Gastroesophageal sphincter (tissue), 4 donors: ENCODE data around the gene PDE6A. TPM values are rescaled to one million over a fixed set of nuclear protein-coding genes. Genes with fewer than 3 reads are reported as not detected.

Source experiments
- ATAC-seq: fragments of 150-250 bp; one replicate; pipeline ENCODE4 v1.9.1; 2016; ENCODE audit warnings: mild to moderate bottlenecking, moderate library complexity
- H3K27ac ChIP-seq, 4 donors: fragments of 200-600 bp; sonication (generic) in 3 of 4; 1 replicate in 3 of 4; 2 replicates in 1 of 4; pipeline ENCODE4 v1.5.1; 2016 to 2019
- H3K27me3 ChIP-seq: fragments of 200-600 bp; sonication (generic); one replicate; pipeline ENCODE4 v1.5.1; 2019
- H3K36me3 ChIP-seq, 2 donors: fragments of 200-600 bp; sonication (generic); one replicate each; pipeline ENCODE4 v1.5.1; 2019; ENCODE audit warnings: control low read depth in 1 of 2
- H3K4me1 ChIP-seq, 3 donors: fragments of 200-600 bp; sonication (generic); 1 replicate in 2 of 3; 2 replicates in 1 of 3; pipeline ENCODE4 v1.5.1; 2016 to 2019; ENCODE audit warnings: control low read depth in 2 of 3
- H3K4me3 ChIP-seq, 2 donors: fragments of 200-600 bp; sonication (generic); one replicate each; pipeline ENCODE4 v1.5.1; 2019; ENCODE audit warnings: mild to moderate bottlenecking in 1 of 2, moderate library complexity in 1 of 2
- H3K9me3 ChIP-seq, 3 donors: fragments of 200-600 bp; sonication (generic); one replicate each; pipeline ENCODE4 v1.5.1; 2017 to 2019; ENCODE audit warnings: control low read depth in 2 of 3
- CTCF ChIP-seq, 4 experiments: fragments of 200-600 bp in 2 of 4; fragments of 450-650 bp in 2 of 4; sonication (generic) in 1 of 4; IDR thresholded peaks; one replicate each; pipeline ENCODE4 v1.5.1; 2017 to 2019; ENCODE audit warnings: antibody characterized with exemption in 4 of 4, mild to moderate bottlenecking in 2 of 4, moderate library complexity in 2 of 4
- EP300 ChIP-seq: sonication (generic); formaldehyde crosslinking; IDR thresholded peaks from one replicate; pipeline ENCODE4 v1.6.1; 2017; ENCODE audit warnings: antibody characterized with exemption, mild to moderate bottlenecking
- POLR2A ChIP-seq, 2 donors: fragments of 450-650 bp; IDR thresholded peaks; one replicate each; pipeline ENCODE4 v1.6.1; 2017; ENCODE audit warnings: antibody characterized with exemption in 2 of 2, mild to moderate bottlenecking in 2 of 2, moderate library complexity in 1 of 2
- POLR2AphosphoS5 ChIP-seq: sonication (generic); formaldehyde crosslinking; IDR thresholded peaks from one replicate; pipeline ENCODE4 v1.6.1; 2017; ENCODE audit warnings: antibody characterized with exemption
- WGBS, 2 donors: methylation state at CpG; one replicate each; pipeline ENCODE4 v1.1.5; 2018; ENCODE audit warnings: low coverage in 1 of 2; 5-methylcytosine and 5-hydroxymethylcytosine counted together
- total RNA-seq, 4 donors: library from RNA; depleted of rRNA; stranded (reverse); fragments of >200 nt; gene quantifications; one replicate each; pipeline ENCODE4 v1.1.0, GENCODE V29; 2016

PDE6A gene
- total RNA-seq, 4 donors from 2014 or later: 0.05 TPM; not detected in 3

DNA sequence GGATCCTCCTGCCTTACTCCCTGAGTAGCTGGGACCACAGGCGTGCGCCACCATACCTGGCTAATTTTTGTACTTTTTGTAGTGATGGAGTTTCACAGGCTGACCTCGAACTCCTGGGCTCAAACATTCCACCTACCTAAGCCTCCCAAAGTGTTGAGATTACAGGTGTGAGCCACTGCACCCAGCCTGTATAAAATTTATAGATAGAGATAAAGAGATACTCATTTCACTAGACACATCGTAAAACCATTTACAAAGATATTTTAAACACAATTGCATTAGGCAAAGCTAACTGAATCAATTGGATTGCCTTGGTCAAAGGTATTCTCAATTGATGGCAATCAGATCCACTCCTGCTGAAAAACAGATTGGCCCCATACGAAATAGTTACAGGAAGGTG, 52.0 kb downstream of the PDE6A start:
- 86 to 96% methylated on average over 4 to 5 of the region's 5 CpGs for WGBS, 2 donors
- Histone ChIP-seq H3K36me3 (no peaks in the 10 kb centered on the region), H3K4me3 (no peak overlapping the region), H3K4me1 (no peaks in the 10 kb centered on the region), H3K27ac (no peak overlapping the region), H3K9me3 (no peaks in the 10 kb centered on the region), H3K27me3 (no peaks in the 10 kb centered on the region)
- ATAC-seq: no peak
- TF ChIP-seq POLR2AphosphoS5 (no peak), POLR2A (IDR thresholded peaks at IDR 0.05) (no peak), EP300 (no peak), CTCF (IDR thresholded peaks at IDR 0.05) (no peak)

DNA sequence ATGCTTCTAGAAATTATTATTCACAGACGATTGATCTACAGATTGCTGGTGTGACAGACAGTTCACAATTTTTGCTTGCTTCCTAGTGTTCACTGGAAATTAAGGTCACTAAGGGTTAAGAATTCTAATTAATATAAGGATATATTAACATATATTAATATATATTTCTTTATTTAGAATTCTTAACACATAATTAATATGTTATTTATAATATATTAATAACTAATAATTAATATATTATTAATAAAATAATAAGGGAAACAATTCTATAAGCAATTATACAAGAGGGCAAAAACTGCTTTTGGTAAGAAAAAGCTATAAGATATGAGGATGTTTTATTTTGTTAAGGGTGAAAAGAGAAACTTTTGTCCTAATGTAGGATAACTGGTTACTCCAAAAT, 56.3 kb downstream of the PDE6A start:
- TF ChIP-seq POLR2A (IDR thresholded peaks at IDR 0.05) (no peak), POLR2AphosphoS5 (no peak), EP300 (no peak), CTCF (IDR thresholded peaks at IDR 0.05) (no peak)
- Histone ChIP-seq H3K36me3 (no peaks in the 10 kb centered on the region), H3K4me3 (no peak overlapping the region), H3K27ac (no peak overlapping the region), H3K9me3 (no peaks in the 10 kb centered on the region), H3K4me1 (no peaks in the 10 kb centered on the region), H3K27me3 (no peaks in the 10 kb centered on the region)
- ATAC-seq: no peak
- WGBS, 2 donors: 74 to 92% methylated on average over 1 of the region's 1 CpG

DNA sequence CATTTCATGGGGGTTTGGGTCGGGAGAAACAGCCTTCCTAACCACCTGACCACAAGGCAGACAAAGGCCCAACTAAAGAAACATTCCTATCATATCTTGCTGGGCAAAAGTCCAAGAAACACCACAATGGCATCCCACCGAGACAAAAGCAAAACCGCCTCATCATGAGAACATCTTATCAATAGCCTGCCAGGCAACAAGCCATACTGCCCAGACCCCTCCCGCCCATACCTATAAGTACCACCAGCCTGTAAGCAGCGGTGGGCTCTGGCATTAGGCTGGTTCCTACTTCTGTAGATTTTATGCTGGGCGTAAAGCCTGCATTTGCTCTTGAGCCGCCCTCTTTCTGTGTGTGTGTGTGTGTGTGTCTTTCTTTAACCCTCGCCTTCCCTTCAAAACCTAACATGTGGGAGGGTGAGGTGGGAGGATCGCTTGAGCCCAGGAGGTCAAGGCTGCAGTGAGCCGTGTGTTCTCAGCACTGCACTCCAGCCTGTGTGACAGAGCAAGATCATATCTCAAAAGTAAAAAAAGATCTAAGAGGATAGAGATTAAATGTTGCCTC, 56.9 kb downstream of the PDE6A start:
- 15 to 52% methylated on average over 5 to 7 of the region's 10 CpGs for WGBS, 2 donors
- TF ChIP-seq POLR2A (IDR thresholded peaks at IDR 0.05) (no peak), POLR2AphosphoS5 (no peak), EP300 (no peak), CTCF (IDR thresholded peaks at IDR 0.05) (no peak)
- H3K9me3 ChIP-seq: no peaks in the 10 kb centered on the region

DNA sequence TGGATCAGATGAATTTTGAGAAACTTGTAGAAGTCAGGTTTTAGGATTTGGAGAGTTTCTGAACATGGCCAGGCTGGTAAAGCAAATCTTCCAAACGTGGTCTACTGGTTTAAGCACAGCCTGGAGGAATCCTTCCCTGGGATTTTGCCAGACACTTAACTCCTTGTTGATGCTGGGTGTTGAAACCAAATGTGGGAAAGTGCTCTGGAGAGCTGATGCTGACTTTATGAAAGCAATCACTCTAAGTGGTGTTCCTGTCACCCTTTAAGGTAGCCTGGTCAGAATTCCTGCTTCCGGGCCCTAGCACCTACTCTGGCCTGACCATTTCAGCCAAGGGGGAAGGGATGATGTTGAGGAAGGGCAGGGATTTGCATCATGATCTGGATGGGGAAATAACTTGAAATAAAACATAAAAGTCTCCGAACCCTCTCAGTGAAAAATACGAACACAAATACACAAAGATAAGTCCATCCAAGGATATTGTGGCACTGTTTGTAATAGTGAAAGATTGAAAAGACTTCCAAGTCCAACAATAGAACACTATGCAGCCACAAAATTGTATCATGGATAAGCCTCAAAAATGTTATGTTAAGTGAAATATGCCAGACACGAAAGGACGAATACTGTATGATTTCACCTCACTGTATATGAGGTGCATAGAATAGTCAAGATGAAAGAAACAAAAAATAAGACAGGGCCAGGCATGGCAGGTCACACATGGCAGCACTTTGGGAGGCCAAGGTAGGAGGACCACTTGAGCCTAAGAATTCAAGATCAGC, 57.7 kb downstream of the PDE6A start:
- no peak for ATAC-seq
- WGBS, 2 donors: 82% methylated on average over 6 of the region's 6 CpGs; no CpG with 5 or more reads in 1 of the 2 donors
- no peaks in the 10 kb centered on the region for H3K9me3 ChIP-seq

More for the DNA sequence above, 56.9 kb downstream of the PDE6A start:
- Histone ChIP-seq H3K4me1 (no peaks in the 10 kb centered on the region), H3K27me3 (no peaks in the 10 kb centered on the region), H3K4me3 (no peak overlapping the region), H3K27ac (no peak overlapping the region), H3K36me3 (no peaks in the 10 kb centered on the region)
- no peak for ATAC-seq

GRCh38 chr5:149886060-149886459, 58.5 kb downstream of the PDE6A start:
- no peaks in the 10 kb centered on the region for H3K36me3 ChIP-seq
- H3K27me3 ChIP-seq: no peaks in the 10 kb centered on the region
- H3K27ac ChIP-seq: no peak overlapping the region
- TF ChIP-seq POLR2A (IDR thresholded peaks at IDR 0.05) (no peak), CTCF (IDR thresholded peaks at IDR 0.05) (no peak), POLR2AphosphoS5 (no peak), EP300 (no peak)
- H3K4me3 ChIP-seq: no peak overlapping the region
- 100% methylated on average over 1 to 3 of the region's 7 CpGs for WGBS, 2 donors
- no peaks in the 10 kb centered on the region for H3K4me1 ChIP-seq
- no peaks in the 10 kb centered on the region for H3K9me3 ChIP-seq
- no peak for ATAC-seq

More for the DNA sequence above, 57.7 kb downstream of the PDE6A start:
- Histone ChIP-seq H3K4me3 (no peak overlapping the region), H3K36me3 (no peaks in the 10 kb centered on the region), H3K27ac (no peak overlapping the region), H3K4me1 (no peaks in the 10 kb centered on the region), H3K27me3 (no peaks in the 10 kb centered on the region)
- no peak for TF ChIP-seq POLR2A (IDR thresholded peaks at IDR 0.05)
